IMR-90 (cell line): ENCODE measurements around the gene TCIRG1. TPM values are rescaled to one million over a fixed set of nuclear protein-coding genes. Genes with fewer than 3 reads are reported as not detected.
A peak's percentile ranks its signal among the peaks of the same experiment; 100 is the strongest.

ENCODE experiments used
- ATAC-seq: fragments of 200-7000 bp; cut with Tn5 transposase; 2 replicates; pipeline ENCODE4 v1.9.1; 2020; ENCODE audit warnings: low read depth, mild to moderate bottlenecking, moderate library complexity
- BruUV-seq: library from RNA; stranded (reverse); fragments of 400-500 nt; replicated peaks from 2 replicates; lab custom pipeline; 2021; lab: Mats Ljungman, UMichigan
- CTCF ChIA-PET: fragments of 300-600 bp; formaldehyde crosslinking; extraction: SDS; loops from one replicate; lab custom pipeline; 2021; ENCODE audit warnings: antibody characterized with exemption; lab: Yijun Ruan, JAX
- POLR2A ChIA-PET: fragments of 300-600 bp; sonication (Branson Sonifier 250); formaldehyde crosslinking; loops from one replicate; lab custom pipeline; 2022; ENCODE audit warnings: antibody characterized with exemption; ENCODE audit not compliant: unreplicated experiment; lab: Charles Lee
- DNase-seq: peaks from one replicate; pipeline ENCODE4 v3.0.0; 2013
- H2AFZ ChIP-seq: replicated peaks from 2 replicates; pipeline ENCODE3; 2013; ENCODE audit warnings: low read length, mild to moderate bottlenecking; ENCODE audit not compliant: poor library complexity
- H2AK5ac ChIP-seq: 2 replicates; pipeline ENCODE4 v1.6.1; 2013; ENCODE audit warnings: low read depth, low read length, inconsistent platforms
- H2AK9ac ChIP-seq: replicated peaks from 2 replicates; pipeline ENCODE3; 2013; ENCODE audit warnings: mild to moderate bottlenecking, low read depth, low read length, moderate library complexity; ENCODE audit not compliant: poor library complexity
- H2BK120ac ChIP-seq: 2 replicates; pipeline ENCODE4 v1.6.1; 2013; ENCODE audit warnings: low read depth, low read length, inconsistent platforms
- H2BK15ac ChIP-seq: 3 replicates; pipeline ENCODE4 v1.6.1; 2013; ENCODE audit warnings: low read depth, low read length, inconsistent platforms
- H2BK20ac ChIP-seq: 2 replicates; pipeline ENCODE4 v1.6.1; 2013; ENCODE audit warnings: low read depth, mild to moderate bottlenecking, inconsistent platforms, low read length, moderate library complexity
- H2BK5ac ChIP-seq: 2 replicates; pipeline ENCODE4 v1.6.1; 2013; ENCODE audit warnings: mild to moderate bottlenecking, low read depth, low read length, inconsistent platforms; ENCODE audit not compliant: poor library complexity, severe bottlenecking
- H3K14ac ChIP-seq: replicated peaks from 2 replicates; pipeline ENCODE4 v1.6.1; 2013; ENCODE audit warnings: low read depth, low read length, inconsistent platforms
- H3K18ac ChIP-seq: 2 replicates; pipeline ENCODE4 v1.6.1; 2013; ENCODE audit warnings: low read depth, low read length, control low read depth
- H3K23ac ChIP-seq: 2 replicates; pipeline ENCODE4 v1.6.1; 2013; ENCODE audit warnings: low read depth, low read length, inconsistent platforms
- H3K27ac ChIP-seq: 2 replicates; pipeline ENCODE4 v1.5.1; 2013; ENCODE audit warnings: mild to moderate bottlenecking, control low read depth, low read length; ENCODE audit not compliant: insufficient read depth
- H3K27me3 ChIP-seq: 2 replicates; pipeline ENCODE4 v1.6.1; 2013; ENCODE audit warnings: low read length; ENCODE audit not compliant: control insufficient read depth, insufficient read depth
- H3K36me3 ChIP-seq: 2 replicates; pipeline ENCODE4 v1.6.1; 2013; ENCODE audit warnings: low read length, mixed read lengths; ENCODE audit not compliant: control insufficient read depth, insufficient read depth
- H3K4ac ChIP-seq: 2 replicates; pipeline ENCODE4 v1.6.1; 2013; ENCODE audit warnings: low read depth, low read length, inconsistent platforms
- H3K4me1 ChIP-seq: 2 replicates; pipeline ENCODE4 v1.6.1; 2013; ENCODE audit warnings: low read length, mixed read lengths; ENCODE audit not compliant: control insufficient read depth, insufficient read depth
- H3K4me2 ChIP-seq: 2 replicates; pipeline ENCODE4 v1.6.1; 2013; ENCODE audit warnings: low read depth, mild to moderate bottlenecking, control low read depth, low read length, moderate library complexity
- H3K4me3 ChIP-seq: 2 replicates; pipeline ENCODE4 v1.5.1; 2013; ENCODE audit warnings: low read depth, mild to moderate bottlenecking, control low read depth, low read length, moderate library complexity; ENCODE audit not compliant: insufficient read depth
- H3K56ac ChIP-seq: 2 replicates; pipeline ENCODE4 v1.6.1; 2013; ENCODE audit warnings: low read length, inconsistent platforms; ENCODE audit not compliant: insufficient read depth; ENCODE audit errors: extremely low read depth
- H3K79me1 ChIP-seq, 2 experiments: 2 replicates each; pipeline ENCODE4 v1.6.1; 2013; ENCODE audit warnings: low read length in 2 of 2, inconsistent platforms in 1 of 2, low read depth in 1 of 2
- H3K9ac ChIP-seq: 2 replicates; pipeline ENCODE4 v1.6.1; 2013; ENCODE audit warnings: low read depth, low read length, control low read depth
- H3K9me1 ChIP-seq: 2 replicates; pipeline ENCODE4 v1.6.1; 2013; ENCODE audit warnings: low read length, inconsistent platforms; ENCODE audit not compliant: insufficient read depth
- H3K9me3 ChIP-seq: 2 replicates; pipeline ENCODE4 v1.6.1; 2013; ENCODE audit warnings: low read length; ENCODE audit not compliant: control insufficient read depth, insufficient read depth
- H4K20me1 ChIP-seq: 2 replicates; pipeline ENCODE4 v1.6.1; 2013; ENCODE audit warnings: low read length, inconsistent platforms; ENCODE audit not compliant: insufficient read depth
- H4K5ac ChIP-seq: 2 replicates; pipeline ENCODE4 v1.6.1; 2013; ENCODE audit warnings: mild to moderate bottlenecking, low read depth, low read length, control low read depth
- H4K8ac ChIP-seq, 2 experiments: 2 replicates each; pipeline ENCODE4 v1.6.1; 2013; ENCODE audit warnings: low read depth in 2 of 2, low read length in 2 of 2, control low read depth in 1 of 2, inconsistent platforms in 1 of 2
- H4K91ac ChIP-seq: 2 replicates; pipeline ENCODE4 v1.6.1; 2013; ENCODE audit warnings: low read depth, low read length, inconsistent platforms; ENCODE audit not compliant: insufficient read depth
- BHLHE40 ChIP-seq: fragments of 150-350 bp; IDR thresholded peaks from 2 replicates; pipeline ENCODE4 v1.6.1; 2016; ENCODE audit warnings: mild to moderate bottlenecking, low read depth, low read length
- CEBPB ChIP-seq: IDR thresholded peaks from 2 replicates; pipeline ENCODE4 v1.6.1; 2012; ENCODE audit warnings: low read depth, low read length, improper control_type of control experiment
- CHD1 ChIP-seq: IDR thresholded peaks from 2 replicates; pipeline ENCODE4 v1.6.1; 2012; ENCODE audit warnings: low read depth, low read length, improper control_type of control experiment
- MAFK ChIP-seq: IDR thresholded peaks from 2 replicates; pipeline ENCODE4 v1.6.1; 2012; ENCODE audit warnings: low read depth, low read length, improper control_type of control experiment
- MAZ ChIP-seq: IDR thresholded peaks from 2 replicates; pipeline ENCODE4 v1.6.1; 2012; ENCODE audit warnings: low read depth, mild to moderate bottlenecking, low read length, improper control_type of control experiment, moderate library complexity, borderline replicate concordance
- MXI1 ChIP-seq: IDR thresholded peaks from 2 replicates; pipeline ENCODE4 v1.6.1; 2012; ENCODE audit warnings: low read depth, mild to moderate bottlenecking, low read length, moderate library complexity, borderline replicate concordance
- POLR2A ChIP-seq: IDR thresholded peaks from 2 replicates; pipeline ENCODE4 v1.6.1; 2012; ENCODE audit warnings: mild to moderate bottlenecking, low read depth, low read length
- RFX5 ChIP-seq: IDR thresholded peaks from 2 replicates; pipeline ENCODE4 v1.8.0; 2012; ENCODE audit warnings: low read depth, mild to moderate bottlenecking, low read length, moderate library complexity
- WGBS, 2 experiments: methylation state at CpG; one replicate each; pipeline versions ENCODE4 v1.1.5 to v1.1.7; 2013; ENCODE audit warnings: missing lambda C conversion rate in 2 of 2; ENCODE audit not compliant: insufficient read length in 1 of 2; ENCODE audit errors: extremely low coverage in 2 of 2; 5-methylcytosine and 5-hydroxymethylcytosine counted together
- dilution Hi-C: fragments of 300-500 bp; cut with HindIII; formaldehyde crosslinking; loops from one replicate; pipeline ENCODE4 v1.14.3; 2018; ENCODE audit warnings: low sequenced_read_pairs; ENCODE audit not compliant: unreplicated experiment
- in situ Hi-C: fragments of 300-500 bp; cut with MboI; formaldehyde crosslinking; loops from 3 replicates; pipeline ENCODE4 v1.14.3; 2019; ENCODE audit warnings: low sequenced_read_pairs, inconsistent platforms, mixed read lengths
- intact Hi-C: fragments of 100-400 bp; cut with micrococcal nuclease; formaldehyde crosslinking; loops from 2 replicates; pipeline ENCODE4 v1.10.0; 2022
- polyA plus RNA-seq, 3 experiments: library from polyadenylated mRNA; depleted of rRNA; stranded (reverse); fragments of >200 nt; gene quantifications; 2 replicates each; pipeline ENCODE4 v1.2.3, GENCODE V29; 2012; ENCODE audit warnings: low replicate concordance in 1 of 3
- total RNA-seq: library from RNA; depleted of rRNA; stranded (reverse); fragments of >200 nt; gene quantifications from 2 replicates; pipeline ENCODE4 v1.2.3, GENCODE V29; 2012
- TF ChIP-seq, protein P1 (sequence below): fragments of 150-350 bp; IDR thresholded peaks from 2 replicates; pipeline ENCODE4 v1.6.1; 2016; ENCODE audit warnings: low read depth, mild to moderate bottlenecking, low read length, moderate library complexity, borderline replicate concordance

Gene TCIRG1
- total and polyA plus RNA-seq, 2 of the 4 experiments (the other 2 are of a cell fraction): 25.3 to 117 TPM

DNA sequence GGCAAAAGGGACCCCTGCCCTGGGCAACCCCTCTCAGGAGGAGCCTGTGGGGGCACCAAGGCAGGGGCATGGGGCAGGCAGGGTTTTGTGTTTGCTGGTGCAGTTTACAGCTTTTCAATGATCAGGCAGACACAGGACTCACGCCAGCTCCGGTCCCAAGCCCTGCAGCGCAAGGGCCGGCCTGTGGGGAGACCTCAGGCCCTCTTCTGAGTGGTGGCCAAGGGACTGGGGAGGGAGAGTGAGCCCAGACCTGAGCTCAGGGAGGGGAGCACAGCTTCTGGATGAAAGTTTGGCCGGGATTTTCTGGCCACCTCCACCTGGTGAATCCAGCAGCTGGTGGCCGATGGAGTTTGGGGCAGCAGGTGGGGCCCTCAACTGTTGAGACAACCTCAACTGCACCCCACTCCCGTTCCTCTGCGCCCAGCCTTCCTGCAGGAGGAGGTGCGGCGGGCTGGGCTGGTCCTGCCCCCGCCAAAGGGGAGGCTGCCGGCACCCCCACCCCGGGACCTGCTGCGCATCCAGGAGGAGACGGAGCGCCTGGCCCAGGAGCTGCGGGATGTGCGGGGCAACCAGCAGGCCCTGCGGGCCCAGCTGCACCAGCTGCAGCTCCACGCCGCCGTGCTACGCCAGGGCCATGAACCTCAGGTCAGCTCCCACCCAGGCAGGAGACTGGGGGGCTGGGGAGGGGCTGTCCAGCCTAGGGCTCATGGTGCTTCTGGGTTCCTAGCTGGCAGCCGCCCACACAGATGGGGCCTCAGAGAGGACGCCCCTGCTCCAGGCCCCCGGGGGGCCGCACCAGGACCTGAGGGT, 3.6 kb downstream of the TCIRG1 start:
- H2AK5ac ChIP-seq: no peak overlapping the region
- H4K8ac ChIP-seq: no peak overlapping the region
- ATAC-seq (no peak), DNase-seq (no peak)
- H2BK120ac ChIP-seq: no peak overlapping the region
- H2BK5ac ChIP-seq: no peak overlapping the region
- POLR2A ChIA-PET: no interaction called here
- H4K20me1 ChIP-seq: no peaks in the 10 kb centered on the region; the same call in 1 of the 2 replicates
- H2AK9ac ChIP-seq: peak overlapping the region; percentile 67
- H3K4me3 ChIP-seq: no peak overlapping the region
- no peak overlapping the region for H2AFZ ChIP-seq
- dilution Hi-C loops: no loop called here
- no peaks in the 10 kb centered on the region for H3K27me3 ChIP-seq
- WGBS, 2 experiments: 90% methylated on average over 13 of the region's 27 CpGs; no CpG with 5 or more reads in 1 of the 2 experiments
- H3K79me1 ChIP-seq: peaks cover 7 to 49% of the 10 kb centered on the region in 2 experiments; a peak in 3 of 4 replicates
- no peak overlapping the region for H3K9ac ChIP-seq
- H3K9me1 ChIP-seq: no peaks in the 10 kb centered on the region
- peaks cover 25% of the 10 kb centered on the region for H3K4me1 ChIP-seq
- no peak overlapping the region for H3K27ac ChIP-seq
- H4K91ac ChIP-seq: no peak overlapping the region
- CTCF ChIA-PET: interaction anchor here (0.6 to 1.4 kb wide), 2 partner anchors 10 to 78 kb away, joined by 3 to 8 read pairs; no protein-coding TSS in a partner anchor
- H3K36me3 ChIP-seq: peaks cover 31% of the 10 kb centered on the region
- TF ChIP-seq, protein P1, sequence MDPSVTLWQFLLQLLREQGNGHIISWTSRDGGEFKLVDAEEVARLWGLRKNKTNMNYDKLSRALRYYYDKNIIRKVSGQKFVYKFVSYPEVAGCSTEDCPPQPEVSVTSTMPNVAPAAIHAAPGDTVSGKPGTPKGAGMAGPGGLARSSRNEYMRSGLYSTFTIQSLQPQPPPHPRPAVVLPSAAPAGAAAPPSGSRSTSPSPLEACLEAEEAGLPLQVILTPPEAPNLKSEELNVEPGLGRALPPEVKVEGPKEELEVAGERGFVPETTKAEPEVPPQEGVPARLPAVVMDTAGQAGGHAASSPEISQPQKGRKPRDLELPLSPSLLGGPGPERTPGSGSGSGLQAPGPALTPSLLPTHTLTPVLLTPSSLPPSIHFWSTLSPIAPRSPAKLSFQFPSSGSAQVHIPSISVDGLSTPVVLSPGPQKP: no peak
- TF ChIP-seq CEBPB: no peak
- no peak for TF ChIP-seq RFX5
- TF ChIP-seq POLR2A: no peak
- TF ChIP-seq CHD1: no peak
- TF ChIP-seq MXI1: no peak
- TF ChIP-seq BHLHE40: no peak
- no peak for TF ChIP-seq MAFK
- no peak for TF ChIP-seq MAZ
- H2BK20ac ChIP-seq: no peak overlapping the region
- no peak overlapping the region for H3K56ac ChIP-seq
- no peaks in the 10 kb centered on the region for H3K9me3 ChIP-seq
- H3K4me2 ChIP-seq: no peak overlapping the region
- H4K5ac ChIP-seq: no peak overlapping the region
- no peak overlapping the region for H2BK15ac ChIP-seq
- in situ Hi-C loops: no loop called here
- no peak overlapping the region for H3K14ac ChIP-seq
- H3K18ac ChIP-seq: no peak overlapping the region
- intact Hi-C loops: no loop called here
- no peak overlapping the region for H3K4ac ChIP-seq
- no peak overlapping the region for H3K23ac ChIP-seq
- no TSS peak for BruUV-seq
